GM12873 (cell line): Measurements from ENCODE around the gene PLPP6.

Source experiments
- TF ChIP-seq, protein P1 (sequence below): IDR thresholded peaks from 2 replicates; pipeline ENCODE4 v1.5.1; 2012; ENCODE audit warnings: low read depth, mild to moderate bottlenecking, moderate library complexity, low read length, control low read depth; ENCODE audit not compliant: insufficient read depth; ENCODE audit errors: missing control alignments

The PLPP6 gene

DNA sequence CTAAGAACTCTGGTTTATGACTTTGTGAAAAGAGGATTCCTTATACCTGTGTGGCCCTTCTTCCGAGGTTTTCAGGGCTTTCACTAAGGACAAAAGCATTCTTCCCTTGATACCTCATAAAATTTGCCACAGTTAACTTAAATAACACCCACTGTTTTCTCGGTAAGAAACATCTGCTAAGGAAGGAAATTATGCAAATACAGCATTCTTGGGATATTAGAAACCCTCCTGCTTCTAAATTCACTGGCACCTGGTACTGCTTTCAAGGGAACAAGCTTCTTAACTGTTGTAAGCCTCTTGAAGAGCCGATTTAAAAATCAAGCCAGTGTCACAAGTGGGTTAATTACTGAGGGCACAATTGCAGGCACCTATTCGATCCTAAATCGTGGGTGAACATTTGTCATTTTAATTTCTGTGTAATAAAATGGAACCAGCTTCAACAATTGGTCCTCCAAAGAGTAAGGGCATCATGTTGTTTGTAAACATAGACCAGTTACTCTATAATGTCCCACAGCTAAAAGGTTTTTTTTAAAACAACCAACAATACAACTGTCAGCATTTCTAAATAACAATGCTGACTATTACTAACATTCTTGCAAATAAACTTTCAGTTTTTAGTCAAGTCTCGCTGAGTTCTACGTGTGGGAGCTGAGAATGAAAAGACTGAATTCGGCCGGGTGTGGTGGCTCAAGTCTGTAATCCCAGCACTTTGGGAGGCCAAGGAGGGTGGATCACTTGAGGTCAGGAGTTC lies 52.3 kb downstream of the PLPP6 start:
- TF ChIP-seq, protein P1, sequence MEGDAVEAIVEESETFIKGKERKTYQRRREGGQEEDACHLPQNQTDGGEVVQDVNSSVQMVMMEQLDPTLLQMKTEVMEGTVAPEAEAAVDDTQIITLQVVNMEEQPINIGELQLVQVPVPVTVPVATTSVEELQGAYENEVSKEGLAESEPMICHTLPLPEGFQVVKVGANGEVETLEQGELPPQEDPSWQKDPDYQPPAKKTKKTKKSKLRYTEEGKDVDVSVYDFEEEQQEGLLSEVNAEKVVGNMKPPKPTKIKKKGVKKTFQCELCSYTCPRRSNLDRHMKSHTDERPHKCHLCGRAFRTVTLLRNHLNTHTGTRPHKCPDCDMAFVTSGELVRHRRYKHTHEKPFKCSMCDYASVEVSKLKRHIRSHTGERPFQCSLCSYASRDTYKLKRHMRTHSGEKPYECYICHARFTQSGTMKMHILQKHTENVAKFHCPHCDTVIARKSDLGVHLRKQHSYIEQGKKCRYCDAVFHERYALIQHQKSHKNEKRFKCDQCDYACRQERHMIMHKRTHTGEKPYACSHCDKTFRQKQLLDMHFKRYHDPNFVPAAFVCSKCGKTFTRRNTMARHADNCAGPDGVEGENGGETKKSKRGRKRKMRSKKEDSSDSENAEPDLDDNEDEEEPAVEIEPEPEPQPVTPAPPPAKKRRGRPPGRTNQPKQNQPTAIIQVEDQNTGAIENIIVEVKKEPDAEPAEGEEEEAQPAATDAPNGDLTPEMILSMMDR, result no peak
